Liver (tissue), 9 donors: ENCODE data around the gene LTO1. TPM values are rescaled to one million over a fixed set of nuclear protein-coding genes. Genes with fewer than 3 reads are reported as not detected.

ENCODE experiments used
- DNase-seq: peaks from one replicate; pipeline ENCODE4 v3.0.0-alpha.2; 2017; ENCODE audit warnings: low spot score
- H3K27ac ChIP-seq, 2 donors: one replicate each; pipeline ENCODE4 v1.7.0; 2013; ENCODE audit warnings: inconsistent platforms in 2 of 2, low read length in 2 of 2, control low read depth in 1 of 2, low read depth in 1 of 2, mild to moderate bottlenecking in 1 of 2
- H3K27me3 ChIP-seq, 4 donors: one replicate each; pipeline versions ENCODE4 v1.6.1 to v1.7.0; 2013; ENCODE audit warnings: low read length in 3 of 4, inconsistent platforms in 1 of 4, mild to moderate bottlenecking in 1 of 4, moderate library complexity in 1 of 4; ENCODE audit not compliant: control insufficient read depth in 4 of 4, insufficient read depth in 4 of 4
- H3K36me3 ChIP-seq, 4 donors: one replicate each; pipeline versions ENCODE4 v1.6.1 to v1.7.0; 2013; ENCODE audit warnings: low read length in 3 of 4, mild to moderate bottlenecking in 3 of 4, low read depth in 1 of 4, moderate library complexity in 1 of 4; ENCODE audit not compliant: control insufficient read depth in 4 of 4, insufficient read depth in 3 of 4
- H3K4me1 ChIP-seq, 4 donors: one replicate each; pipeline versions ENCODE4 v1.6.1 to v1.7.0; 2013; ENCODE audit warnings: low read length in 3 of 4, mild to moderate bottlenecking in 3 of 4, moderate library complexity in 1 of 4; ENCODE audit not compliant: control insufficient read depth in 4 of 4, insufficient read depth in 4 of 4
- H3K4me3 ChIP-seq, 3 donors: one replicate each; pipeline versions ENCODE4 v1.6.1 to v1.7.0; 2013; ENCODE audit warnings: low read length in 3 of 3, control low read depth in 1 of 3, low read depth in 1 of 3, mild to moderate bottlenecking in 1 of 3
- H3K9ac ChIP-seq, 2 donors: one replicate each; pipeline ENCODE4 v1.7.0; 2013; ENCODE audit warnings: low read length in 2 of 2, mild to moderate bottlenecking in 2 of 2, moderate library complexity in 2 of 2, control low read depth in 1 of 2, low read depth in 1 of 2
- H3K9me3 ChIP-seq, 4 donors: one replicate each; pipeline versions ENCODE4 v1.6.1 to v1.7.0; 2013; ENCODE audit warnings: low read length in 3 of 4; ENCODE audit not compliant: control insufficient read depth in 4 of 4
- EGR1 ChIP-seq, 2 donors: IDR thresholded peaks; 2 replicates each; pipeline ENCODE4 v1.6.1; 2016 to 2018; ENCODE audit warnings: antibody characterized with exemption in 2 of 2, low read depth in 2 of 2
- FOXA1 ChIP-seq: IDR thresholded peaks from 2 replicates; pipeline ENCODE4 v1.6.1; 2016; ENCODE audit warnings: antibody characterized with exemption
- FOXA2 ChIP-seq: IDR thresholded peaks from 2 replicates; pipeline ENCODE4 v1.6.1; 2016; ENCODE audit warnings: antibody characterized with exemption
- GABPA ChIP-seq, 2 donors: IDR thresholded peaks in 1 of 2; conservative IDR thresholded peaks in 1 of 2; 2 replicates each; pipeline ENCODE4 v1.6.1; 2016; ENCODE audit warnings: antibody characterized with exemption in 2 of 2, mild to moderate bottlenecking in 1 of 2, moderate library complexity in 1 of 2
- HNF4A ChIP-seq, 2 donors: conservative IDR thresholded peaks; 2 replicates each; pipeline ENCODE4 v1.6.1; 2016; ENCODE audit warnings: antibody characterized with exemption in 2 of 2, mild to moderate bottlenecking in 2 of 2
- HNF4G ChIP-seq: IDR thresholded peaks from 2 replicates; pipeline ENCODE4 v1.6.1; 2016; ENCODE audit warnings: antibody characterized with exemption
- JUND ChIP-seq, 2 donors: IDR thresholded peaks; 2 replicates each; pipeline ENCODE4 v1.6.1; 2016; ENCODE audit warnings: antibody characterized with exemption in 2 of 2
- RAD21 ChIP-seq, 2 donors: IDR thresholded peaks; 2 replicates each; pipeline ENCODE4 v1.6.1; 2016; ENCODE audit warnings: antibody characterized with exemption in 2 of 2, mild to moderate bottlenecking in 2 of 2
- RXRA ChIP-seq, 2 donors: IDR thresholded peaks; 2 replicates each; pipeline ENCODE4 v1.6.1; 2017 to 2018; ENCODE audit warnings: antibody characterized with exemption in 2 of 2, mild to moderate bottlenecking in 1 of 2
- SP1 ChIP-seq: IDR thresholded peaks from 2 replicates; pipeline ENCODE4 v1.6.1; 2018; ENCODE audit warnings: antibody characterized with exemption, mild to moderate bottlenecking
- TAF1 ChIP-seq: conservative IDR thresholded peaks from 2 replicates; pipeline ENCODE4 v1.6.1; 2016; ENCODE audit warnings: antibody characterized with exemption, mild to moderate bottlenecking
- WGBS: extraction: QIAGEN DNeasy Blood & Tissue Kit; methylation state at CpG from one replicate; pipeline ENCODE4 v1.1.7; 2013; 5-methylcytosine and 5-hydroxymethylcytosine counted together
- polyA plus RNA-seq, 2 donors: library from polyadenylated mRNA; stranded (reverse) in 1 of 2; unstranded in 1 of 2; fragments of 200-250 nt in 1 of 2; fragments of >200 nt in 1 of 2; fragmentation: Nextera tagmentation in 1 of 2; extraction: Ambion mirVana in 1 of 2; gene quantifications; one replicate each; pipeline versions ENCODE4 v1.2.1 to v1.2.3, GENCODE V29; 2013 to 2015
- total RNA-seq, 2 donors: library from RNA; depleted of rRNA; stranded (reverse); fragments of >200 nt; gene quantifications; one replicate each; pipeline ENCODE4 v1.2.3, GENCODE V29; 2014
- TF ChIP-seq, protein P1 (sequence below): fragments of 150-350 bp; IDR thresholded peaks from 2 replicates; pipeline ENCODE4 v1.5.1; 2017; ENCODE audit warnings: improper control_type of control experiment, low read depth, low read length; ENCODE audit not compliant: missing input control
- TF ChIP-seq, protein P2 (sequence below): IDR thresholded peaks from 2 replicates; pipeline ENCODE4 v1.6.1; 2016; ENCODE audit warnings: antibody characterized with exemption, mild to moderate bottlenecking
- TF ChIP-seq, protein P3 (sequence below): IDR thresholded peaks from 2 replicates; pipeline ENCODE4 v1.6.1; 2016; ENCODE audit warnings: antibody characterized with exemption
- TF ChIP-seq, protein P4 (sequence below): IDR thresholded peaks from 2 replicates; pipeline ENCODE4 v1.6.1; 2016; ENCODE audit warnings: antibody characterized with exemption
- TF ChIP-seq, protein P5 (sequence below): IDR thresholded peaks from 2 replicates; pipeline ENCODE4 v1.6.1; 2016; ENCODE audit warnings: antibody characterized with exemption
- donor health status: healthy.
- donor health status: healthy.
- donor health status: healthy.
- donor health status: healthy.
- donor health status: healthy.

Gene LTO1
- total and polyA plus RNA-seq, 4 donors, result 4.9 to 12.3 (median 7.3) TPM

DNA sequence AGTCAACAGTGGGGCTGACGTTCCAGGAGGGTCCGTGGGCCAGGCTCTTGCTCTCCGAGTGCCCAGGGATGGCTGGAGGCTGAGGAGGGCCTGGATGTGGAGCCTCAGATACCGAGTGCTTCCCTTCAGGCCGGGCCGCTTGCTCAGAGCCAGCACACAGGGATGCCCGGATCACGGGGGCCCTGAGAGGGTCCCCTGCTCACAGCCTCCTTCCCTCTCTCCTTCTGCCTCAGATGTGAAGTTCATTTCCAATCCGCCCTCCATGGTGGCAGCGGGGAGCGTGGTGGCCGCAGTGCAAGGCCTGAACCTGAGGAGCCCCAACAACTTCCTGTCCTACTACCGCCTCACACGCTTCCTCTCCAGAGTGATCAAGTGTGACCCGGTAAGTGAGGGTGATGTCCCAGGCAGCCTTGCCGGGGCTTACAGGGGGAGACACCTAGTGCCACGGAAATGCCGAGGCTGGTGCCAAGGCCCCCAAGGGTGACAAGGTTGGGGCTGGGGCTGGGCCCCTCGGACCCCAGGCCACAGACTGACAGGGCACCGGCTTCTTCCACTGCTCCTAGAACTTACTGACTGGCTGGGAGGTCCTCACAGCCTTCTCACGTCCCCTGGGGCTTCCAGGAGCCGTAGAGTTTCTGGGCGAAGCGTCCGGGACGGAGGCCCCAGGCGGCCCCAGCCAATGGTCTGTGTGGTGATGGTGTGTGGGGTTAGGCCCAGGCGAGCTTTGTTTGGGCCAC is 27.2 kb downstream of the LTO1 start:
- Histone ChIP-seq H3K4me3 (no peak overlapping the region), H3K27ac (no peak overlapping the region), H3K36me3 (peaks cover 31 to 46% (median 39%) of the 10 kb centered on the region in 4 donors), H3K9me3 (no peaks in the 10 kb centered on the region), H3K9ac (no peak overlapping the region), H3K4me1 (peaks cover 9 to 17% (median 12%) of the 10 kb centered on the region in 4 donors), H3K27me3 (no peaks in the 10 kb centered on the region)
- TF ChIP-seq, protein P1, sequence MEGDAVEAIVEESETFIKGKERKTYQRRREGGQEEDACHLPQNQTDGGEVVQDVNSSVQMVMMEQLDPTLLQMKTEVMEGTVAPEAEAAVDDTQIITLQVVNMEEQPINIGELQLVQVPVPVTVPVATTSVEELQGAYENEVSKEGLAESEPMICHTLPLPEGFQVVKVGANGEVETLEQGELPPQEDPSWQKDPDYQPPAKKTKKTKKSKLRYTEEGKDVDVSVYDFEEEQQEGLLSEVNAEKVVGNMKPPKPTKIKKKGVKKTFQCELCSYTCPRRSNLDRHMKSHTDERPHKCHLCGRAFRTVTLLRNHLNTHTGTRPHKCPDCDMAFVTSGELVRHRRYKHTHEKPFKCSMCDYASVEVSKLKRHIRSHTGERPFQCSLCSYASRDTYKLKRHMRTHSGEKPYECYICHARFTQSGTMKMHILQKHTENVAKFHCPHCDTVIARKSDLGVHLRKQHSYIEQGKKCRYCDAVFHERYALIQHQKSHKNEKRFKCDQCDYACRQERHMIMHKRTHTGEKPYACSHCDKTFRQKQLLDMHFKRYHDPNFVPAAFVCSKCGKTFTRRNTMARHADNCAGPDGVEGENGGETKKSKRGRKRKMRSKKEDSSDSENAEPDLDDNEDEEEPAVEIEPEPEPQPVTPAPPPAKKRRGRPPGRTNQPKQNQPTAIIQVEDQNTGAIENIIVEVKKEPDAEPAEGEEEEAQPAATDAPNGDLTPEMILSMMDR, result no peak
- TF ChIP-seq, protein P2, sequence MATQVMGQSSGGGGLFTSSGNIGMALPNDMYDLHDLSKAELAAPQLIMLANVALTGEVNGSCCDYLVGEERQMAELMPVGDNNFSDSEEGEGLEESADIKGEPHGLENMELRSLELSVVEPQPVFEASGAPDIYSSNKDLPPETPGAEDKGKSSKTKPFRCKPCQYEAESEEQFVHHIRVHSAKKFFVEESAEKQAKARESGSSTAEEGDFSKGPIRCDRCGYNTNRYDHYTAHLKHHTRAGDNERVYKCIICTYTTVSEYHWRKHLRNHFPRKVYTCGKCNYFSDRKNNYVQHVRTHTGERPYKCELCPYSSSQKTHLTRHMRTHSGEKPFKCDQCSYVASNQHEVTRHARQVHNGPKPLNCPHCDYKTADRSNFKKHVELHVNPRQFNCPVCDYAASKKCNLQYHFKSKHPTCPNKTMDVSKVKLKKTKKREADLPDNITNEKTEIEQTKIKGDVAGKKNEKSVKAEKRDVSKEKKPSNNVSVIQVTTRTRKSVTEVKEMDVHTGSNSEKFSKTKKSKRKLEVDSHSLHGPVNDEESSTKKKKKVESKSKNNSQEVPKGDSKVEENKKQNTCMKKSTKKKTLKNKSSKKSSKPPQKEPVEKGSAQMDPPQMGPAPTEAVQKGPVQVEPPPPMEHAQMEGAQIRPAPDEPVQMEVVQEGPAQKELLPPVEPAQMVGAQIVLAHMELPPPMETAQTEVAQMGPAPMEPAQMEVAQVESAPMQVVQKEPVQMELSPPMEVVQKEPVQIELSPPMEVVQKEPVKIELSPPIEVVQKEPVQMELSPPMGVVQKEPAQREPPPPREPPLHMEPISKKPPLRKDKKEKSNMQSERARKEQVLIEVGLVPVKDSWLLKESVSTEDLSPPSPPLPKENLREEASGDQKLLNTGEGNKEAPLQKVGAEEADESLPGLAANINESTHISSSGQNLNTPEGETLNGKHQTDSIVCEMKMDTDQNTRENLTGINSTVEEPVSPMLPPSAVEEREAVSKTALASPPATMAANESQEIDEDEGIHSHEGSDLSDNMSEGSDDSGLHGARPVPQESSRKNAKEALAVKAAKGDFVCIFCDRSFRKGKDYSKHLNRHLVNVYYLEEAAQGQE, result no peak
- TF ChIP-seq, protein P3, sequence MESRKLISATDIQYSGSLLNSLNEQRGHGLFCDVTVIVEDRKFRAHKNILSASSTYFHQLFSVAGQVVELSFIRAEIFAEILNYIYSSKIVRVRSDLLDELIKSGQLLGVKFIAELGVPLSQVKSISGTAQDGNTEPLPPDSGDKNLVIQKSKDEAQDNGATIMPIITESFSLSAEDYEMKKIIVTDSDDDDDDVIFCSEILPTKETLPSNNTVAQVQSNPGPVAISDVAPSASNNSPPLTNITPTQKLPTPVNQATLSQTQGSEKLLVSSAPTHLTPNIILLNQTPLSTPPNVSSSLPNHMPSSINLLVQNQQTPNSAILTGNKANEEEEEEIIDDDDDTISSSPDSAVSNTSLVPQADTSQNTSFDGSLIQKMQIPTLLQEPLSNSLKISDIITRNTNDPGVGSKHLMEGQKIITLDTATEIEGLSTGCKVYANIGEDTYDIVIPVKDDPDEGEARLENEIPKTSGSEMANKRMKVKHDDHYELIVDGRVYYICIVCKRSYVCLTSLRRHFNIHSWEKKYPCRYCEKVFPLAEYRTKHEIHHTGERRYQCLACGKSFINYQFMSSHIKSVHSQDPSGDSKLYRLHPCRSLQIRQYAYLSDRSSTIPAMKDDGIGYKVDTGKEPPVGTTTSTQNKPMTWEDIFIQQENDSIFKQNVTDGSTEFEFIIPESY, result no peak
- TF ChIP-seq SP1, result no peak
- no peak for TF ChIP-seq RXRA (IDR thresholded peaks at IDR 0.05)
- no peak for TF ChIP-seq FOXA1
- no peak for TF ChIP-seq HNF4G
- TF ChIP-seq GABPA (IDR thresholded peaks at IDR 0.05 in 1 of 2, conservative IDR thresholded peaks at IDR 0.05 in 1 of 2), result no peak
- no peak for TF ChIP-seq JUND (IDR thresholded peaks at IDR 0.05)
- TF ChIP-seq, protein P4, sequence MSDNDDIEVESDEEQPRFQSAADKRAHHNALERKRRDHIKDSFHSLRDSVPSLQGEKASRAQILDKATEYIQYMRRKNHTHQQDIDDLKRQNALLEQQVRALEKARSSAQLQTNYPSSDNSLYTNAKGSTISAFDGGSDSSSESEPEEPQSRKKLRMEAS, result no peak
- TF ChIP-seq EGR1 (IDR thresholded peaks at IDR 0.05; ENCODE audit: low read depth in 2 of 2), result no peak
- no peak for TF ChIP-seq FOXA2
- WGBS, result 84% methylated on average over 28 of the region's 28 CpGs
- no peak for DNase-seq

DNA sequence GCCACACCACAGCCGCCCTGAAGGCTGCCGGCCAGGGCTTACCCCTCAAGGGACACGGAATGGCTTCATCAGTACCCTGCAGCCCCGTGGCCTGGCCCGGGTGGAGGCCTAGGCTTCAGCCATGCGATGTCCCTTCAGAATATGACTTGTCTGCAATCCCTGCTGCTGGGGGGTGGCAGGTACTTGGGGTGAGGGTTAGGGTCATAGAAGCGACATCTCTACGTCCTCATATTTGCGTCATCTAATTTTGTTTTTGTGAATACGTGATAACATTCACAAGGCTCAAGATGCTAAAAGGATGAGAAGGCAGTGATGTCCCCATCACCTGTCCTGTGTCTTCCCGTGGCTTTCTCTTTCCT is 27.8 kb downstream of the LTO1 start:
- no peak overlapping the region for H3K4me3 ChIP-seq
- no peak overlapping the region for H3K9ac ChIP-seq
- no peak overlapping the region for H3K27ac ChIP-seq
- no peak for DNase-seq
- H3K9me3 ChIP-seq, result no peaks in the 10 kb centered on the region
- WGBS, result 88% methylated on average over 11 of the region's 11 CpGs
- H3K4me1 ChIP-seq, result peaks cover 9 to 18% (median 12%) of the 10 kb centered on the region in 4 donors
- peaks cover 29 to 45% (median 36%) of the 10 kb centered on the region in 4 donors for H3K36me3 ChIP-seq
- no peaks in the 10 kb centered on the region for H3K27me3 ChIP-seq
- TF ChIP-seq EGR1 (IDR thresholded peaks at IDR 0.05; ENCODE audit: low read depth in 2 of 2) (no peak), RAD21 (IDR thresholded peaks at IDR 0.05) (no peak), HNF4G (no peak), HNF4A (conservative IDR thresholded peaks at IDR 0.05) (no peak), TAF1 (no peak), RXRA (IDR thresholded peaks at IDR 0.05) (no peak), SP1 (no peak), GABPA (IDR thresholded peaks at IDR 0.05 in 1 of 2, conservative IDR thresholded peaks at IDR 0.05 in 1 of 2) (no peak), JUND (IDR thresholded peaks at IDR 0.05) (no peak)
- TF ChIP-seq, protein P3, result no peak
- TF ChIP-seq, protein P5, sequence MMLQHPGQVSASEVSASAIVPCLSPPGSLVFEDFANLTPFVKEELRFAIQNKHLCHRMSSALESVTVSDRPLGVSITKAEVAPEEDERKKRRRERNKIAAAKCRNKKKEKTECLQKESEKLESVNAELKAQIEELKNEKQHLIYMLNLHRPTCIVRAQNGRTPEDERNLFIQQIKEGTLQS, result no peak
- TF ChIP-seq, protein P2, result no peak
